Glomerular endothelial cell (primary cell): ENCODE results near the gene PLA2G2E. TPM values are rescaled to one million over a fixed set of nuclear protein-coding genes. Genes with fewer than 3 reads are reported as not detected.
A peak's percentile ranks its signal among the peaks of the same experiment; 100 is the strongest.
"Not testable (repeated sequence)": the region's sequence is repeated elsewhere in the genome, so short reads cannot be mapped to it uniquely, and the experiment has no call there.

Experiments used
- DNase-seq: peaks from one replicate; pipeline ENCODE4 v3.0.0-alpha.2; 2011; ENCODE audit warnings: low read depth, low spot score; ENCODE audit errors: extremely low read depth
- total RNA-seq: library from RNA; depleted of rRNA; stranded (reverse); fragments of >200 nt; gene quantifications from 2 replicates; pipeline ENCODE4 v1.2.3, GENCODE V29; 2015

PLA2G2E gene
- total RNA-seq, 1 donor from 2014 or later: not detected

- DNase-seq: no peak
Observed at GRCh38 chr1:19934336-19934735, 10.9 kb upstream of the PLA2G2E start.

GRCh38 chr1:19932866-19933265 is 9.4 kb upstream of the PLA2G2E start:
- DNase-seq: no peak

- DNase-seq: not testable (repeated sequence)
Observed at GRCh38 chr1:19927130-19927421, 3.7 kb upstream of the PLA2G2E start.

- peak; percentile 33 for DNase-seq
Observed at GRCh38 chr1:19926296-19927129, 3.1 kb upstream of the PLA2G2E start.

- DNase-seq: no peak
Observed at GRCh38 chr1:19925342-19926070, 2.1 kb upstream of the PLA2G2E start.

GRCh38 chr1:19923953-19924346 is 533 bp upstream of the PLA2G2E start:
- DNase-seq: no peak

GRCh38 chr1:19922015-19922688 is 1.3 kb downstream of the PLA2G2E start:
- no peak for DNase-seq

- no peak for DNase-seq
Observed at GRCh38 chr1:19921310-19921709, 2.1 kb downstream of the PLA2G2E start.

- DNase-seq: no peak
Observed at GRCh38 chr1:19920132-19920710, 3.2 kb downstream of the PLA2G2E start.

GRCh38 chr1:19918057-19918456 is 5.4 kb downstream of the PLA2G2E start:
- DNase-seq: peak; percentile 60

- DNase-seq: no peak
Observed at GRCh38 chr1:19910650-19911049, 12.8 kb downstream of the PLA2G2E start.

GRCh38 chr1:19909971-19910370 is 13.4 kb downstream of the PLA2G2E start:
- no peak for DNase-seq

GRCh38 chr1:19909392-19909791 is 14.0 kb downstream of the PLA2G2E start:
- no peak for DNase-seq

GRCh38 chr1:19907456-19907855 is 16.0 kb downstream of the PLA2G2E start:
- no peak for DNase-seq

- DNase-seq: no peak
Observed at GRCh38 chr1:19903621-19904020, 19.8 kb downstream of the PLA2G2E start.

GRCh38 chr1:19901653-19902052 is 21.8 kb downstream of the PLA2G2E start:
- DNase-seq: no peak

- DNase-seq: no peak
Observed at GRCh38 chr1:19894218-19894617, 29.2 kb downstream of the PLA2G2E start.

- DNase-seq: no peak
Observed at GRCh38 chr1:19893687-19894086, 29.7 kb downstream of the PLA2G2E start.

GRCh38 chr1:19892628-19893168 is 30.7 kb downstream of the PLA2G2E start:
- peak; percentile 25 for DNase-seq

GRCh38 chr1:19892129-19892528 is 31.3 kb downstream of the PLA2G2E start:
- no peak for DNase-seq

GRCh38 chr1:19889656-19890055 is 33.8 kb downstream of the PLA2G2E start:
- DNase-seq: no peak
